Sigmoid colon (tissue), 4 donors: ENCODE data around the gene PODXL2.

ENCODE experiments used
- EP300 ChIP-seq, 4 donors: sonication (generic); formaldehyde crosslinking; IDR thresholded peaks; one replicate each; pipeline ENCODE4 v1.6.1; 2017; ENCODE audit warnings: antibody characterized with exemption in 4 of 4
- POLR2A ChIP-seq, 2 donors: fragments of 450-650 bp; IDR thresholded peaks; one replicate each; pipeline ENCODE4 v1.6.1; 2016; ENCODE audit warnings: antibody characterized with exemption in 2 of 2, mild to moderate bottlenecking in 2 of 2, moderate library complexity in 2 of 2
- POLR2AphosphoS5 ChIP-seq, 4 donors: sonication (generic); formaldehyde crosslinking; IDR thresholded peaks; one replicate each; pipeline ENCODE4 v1.6.1; 2017; ENCODE audit warnings: antibody characterized with exemption in 4 of 4
- TF ChIP-seq, protein P1 (sequence below), 4 experiments: fragments of 450-650 bp in 3 of 4; fragments of 200-600 bp in 1 of 4; IDR thresholded peaks; one replicate each; pipeline ENCODE4 v1.5.1; 2016 to 2019; ENCODE audit warnings: antibody characterized with exemption in 4 of 4, mild to moderate bottlenecking in 3 of 4, moderate library complexity in 2 of 4

DNA sequence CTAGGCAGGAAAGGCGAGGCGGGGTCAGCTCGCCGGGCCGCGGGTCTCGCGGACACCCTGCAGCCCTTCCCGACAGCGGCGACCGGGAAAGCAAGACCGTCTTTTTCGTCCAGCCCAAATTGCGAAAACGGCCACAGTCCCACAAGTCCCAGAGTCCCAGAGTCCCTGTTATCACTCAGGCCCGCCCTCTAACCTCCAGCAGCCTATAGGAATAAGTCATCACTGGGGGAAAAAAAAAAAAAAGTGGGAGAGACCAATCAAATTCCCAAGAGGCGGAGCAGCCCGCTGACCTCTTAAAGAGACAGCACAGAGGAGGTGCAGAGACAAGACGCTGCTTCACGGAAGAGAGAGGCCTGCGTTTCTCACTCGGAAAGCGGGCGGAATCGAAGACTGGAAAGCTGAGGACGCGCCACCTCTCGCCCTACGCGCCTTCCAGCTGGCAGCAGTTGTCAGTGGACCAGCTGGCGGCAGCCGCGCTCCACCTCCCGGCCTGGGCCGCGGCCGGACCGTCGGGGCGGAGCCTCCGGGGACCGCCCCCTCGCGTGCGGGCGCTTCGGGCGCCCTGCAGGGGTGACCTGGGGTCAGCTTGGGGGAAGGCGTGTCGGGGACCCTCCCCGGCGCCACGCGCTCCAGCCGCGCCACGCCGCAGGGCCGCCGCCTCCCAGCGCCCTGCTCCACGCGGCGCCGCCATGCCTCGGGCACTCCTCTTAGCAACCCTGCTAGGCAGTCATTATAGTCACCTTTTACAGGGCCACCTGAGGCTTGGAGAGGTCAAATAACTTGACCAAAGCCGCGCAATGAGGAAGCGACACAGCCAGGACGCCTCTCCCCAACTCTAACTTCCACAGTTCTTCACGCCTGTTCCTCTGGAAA lies 38.2 kb upstream of the PODXL2 start, which contains the start of gene TPRA1:
- TF ChIP-seq, protein P1, sequence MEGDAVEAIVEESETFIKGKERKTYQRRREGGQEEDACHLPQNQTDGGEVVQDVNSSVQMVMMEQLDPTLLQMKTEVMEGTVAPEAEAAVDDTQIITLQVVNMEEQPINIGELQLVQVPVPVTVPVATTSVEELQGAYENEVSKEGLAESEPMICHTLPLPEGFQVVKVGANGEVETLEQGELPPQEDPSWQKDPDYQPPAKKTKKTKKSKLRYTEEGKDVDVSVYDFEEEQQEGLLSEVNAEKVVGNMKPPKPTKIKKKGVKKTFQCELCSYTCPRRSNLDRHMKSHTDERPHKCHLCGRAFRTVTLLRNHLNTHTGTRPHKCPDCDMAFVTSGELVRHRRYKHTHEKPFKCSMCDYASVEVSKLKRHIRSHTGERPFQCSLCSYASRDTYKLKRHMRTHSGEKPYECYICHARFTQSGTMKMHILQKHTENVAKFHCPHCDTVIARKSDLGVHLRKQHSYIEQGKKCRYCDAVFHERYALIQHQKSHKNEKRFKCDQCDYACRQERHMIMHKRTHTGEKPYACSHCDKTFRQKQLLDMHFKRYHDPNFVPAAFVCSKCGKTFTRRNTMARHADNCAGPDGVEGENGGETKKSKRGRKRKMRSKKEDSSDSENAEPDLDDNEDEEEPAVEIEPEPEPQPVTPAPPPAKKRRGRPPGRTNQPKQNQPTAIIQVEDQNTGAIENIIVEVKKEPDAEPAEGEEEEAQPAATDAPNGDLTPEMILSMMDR (IDR thresholded peaks at IDR 0.05) = no peak
- TF ChIP-seq POLR2A (IDR thresholded peaks at IDR 0.05) (no peak), EP300 (IDR thresholded peaks at IDR 0.05) (peak in 1 of 4 donors; percentile 23), POLR2AphosphoS5 (IDR thresholded peaks at IDR 0.05) (peak; percentile 48 to 78 (median 55))
